ENCODE results near the gene MLLT10. TPM values are rescaled to one million over a fixed set of nuclear protein-coding genes. Genes with fewer than 3 reads are reported as not detected.

MLLT10 gene
- total RNA-seq, 1 donor from 2014 or later: 53.3 TPM

GRCh38 chr10:21512573-21513404 lies 21.2 kb upstream of the MLLT10 start:
- Histone ChIP-seq H3K27me3 (no peaks in the 10 kb centered on the region), H3K4me1 (peaks cover 11% of the 10 kb centered on the region), H3K4me3 (no peak overlapping the region), H3K9me3 (no peaks in the 10 kb centered on the region), H3K27ac (peak overlapping the region; percentile 92), H3K36me3 (no peaks in the 10 kb centered on the region)
- intact Hi-C loops (cut with DNase I): no loop called here
- TF ChIP-seq POLR2A (IDR thresholded peaks at IDR 0.05) (no peak), POLR2AphosphoS5 (IDR thresholded peaks at IDR 0.05; ENCODE audit: insufficient read depth in 1 of 2, low read depth in 1 of 2) (no peak)
- TF ChIP-seq, protein P1, sequence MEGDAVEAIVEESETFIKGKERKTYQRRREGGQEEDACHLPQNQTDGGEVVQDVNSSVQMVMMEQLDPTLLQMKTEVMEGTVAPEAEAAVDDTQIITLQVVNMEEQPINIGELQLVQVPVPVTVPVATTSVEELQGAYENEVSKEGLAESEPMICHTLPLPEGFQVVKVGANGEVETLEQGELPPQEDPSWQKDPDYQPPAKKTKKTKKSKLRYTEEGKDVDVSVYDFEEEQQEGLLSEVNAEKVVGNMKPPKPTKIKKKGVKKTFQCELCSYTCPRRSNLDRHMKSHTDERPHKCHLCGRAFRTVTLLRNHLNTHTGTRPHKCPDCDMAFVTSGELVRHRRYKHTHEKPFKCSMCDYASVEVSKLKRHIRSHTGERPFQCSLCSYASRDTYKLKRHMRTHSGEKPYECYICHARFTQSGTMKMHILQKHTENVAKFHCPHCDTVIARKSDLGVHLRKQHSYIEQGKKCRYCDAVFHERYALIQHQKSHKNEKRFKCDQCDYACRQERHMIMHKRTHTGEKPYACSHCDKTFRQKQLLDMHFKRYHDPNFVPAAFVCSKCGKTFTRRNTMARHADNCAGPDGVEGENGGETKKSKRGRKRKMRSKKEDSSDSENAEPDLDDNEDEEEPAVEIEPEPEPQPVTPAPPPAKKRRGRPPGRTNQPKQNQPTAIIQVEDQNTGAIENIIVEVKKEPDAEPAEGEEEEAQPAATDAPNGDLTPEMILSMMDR (IDR thresholded peaks at IDR 0.05): no peak
- DNase-seq (ENCODE audit: extremely low spot score in 2 of 2): no peak

DNA sequence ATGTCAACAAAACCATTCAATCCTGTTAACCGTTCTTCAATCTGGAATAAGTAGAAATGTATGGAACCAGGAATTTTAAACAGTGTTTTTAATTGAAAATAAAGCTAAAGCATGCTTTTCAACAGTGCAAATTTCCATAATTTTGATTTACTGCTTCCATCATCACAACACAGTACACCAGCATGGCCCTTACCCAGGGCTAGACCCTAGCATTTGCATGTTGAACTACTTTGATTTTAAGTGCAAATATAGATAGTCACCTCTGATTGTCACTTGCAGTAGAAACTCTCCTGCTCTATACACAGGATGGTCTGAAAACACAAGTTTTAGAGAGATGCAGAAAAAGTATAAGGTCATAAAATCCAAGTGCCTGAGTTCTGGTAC lies 20.6 kb upstream of the MLLT10 start:
- Histone ChIP-seq H3K4me3 (no peak overlapping the region), H3K36me3 (no peaks in the 10 kb centered on the region), H3K4me1 (peaks cover 16% of the 10 kb centered on the region), H3K9me3 (no peaks in the 10 kb centered on the region), H3K27ac (no peak overlapping the region), H3K27me3 (no peaks in the 10 kb centered on the region)
- intact Hi-C loops (cut with DNase I): no loop called here
- no peak for DNase-seq (ENCODE audit: extremely low spot score in 2 of 2)
- no peak for TF ChIP-seq POLR2A (IDR thresholded peaks at IDR 0.05)
- no peak for TF ChIP-seq POLR2AphosphoS5 (IDR thresholded peaks at IDR 0.05; ENCODE audit: insufficient read depth in 1 of 2, low read depth in 1 of 2)
- TF ChIP-seq, protein P1 (IDR thresholded peaks at IDR 0.05): no peak

DNA sequence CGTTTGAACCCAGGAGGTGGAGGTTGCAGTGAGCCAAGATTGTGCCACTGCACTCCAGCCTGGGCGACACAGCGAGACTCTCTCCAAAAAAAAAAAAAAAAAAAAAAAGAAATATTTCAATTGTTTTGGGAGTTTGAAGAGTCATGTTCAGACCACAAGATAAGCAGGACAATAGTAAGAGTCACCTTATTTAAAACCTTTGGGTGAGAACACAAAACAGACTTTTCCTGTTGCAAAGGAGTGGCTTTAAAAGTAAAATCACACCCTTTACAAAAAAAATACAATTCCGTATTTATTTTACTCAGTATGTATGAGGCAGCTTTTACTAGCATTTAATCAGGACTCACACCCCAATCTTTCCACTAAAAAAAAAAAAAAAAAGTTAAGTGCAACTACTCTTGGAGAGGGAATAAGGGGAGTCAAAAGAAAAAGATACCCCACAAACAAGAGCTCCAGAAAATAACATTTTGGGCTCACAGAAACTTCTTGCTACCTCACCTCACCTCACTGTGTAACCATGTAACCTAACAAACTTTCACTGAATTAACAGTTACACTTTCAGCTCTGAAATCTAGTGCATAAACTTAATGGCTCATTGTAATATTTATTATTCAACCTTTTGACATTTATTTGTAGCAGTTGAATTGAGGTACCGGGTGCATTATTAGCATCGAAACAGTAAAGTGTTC lies 19.8 kb upstream of the MLLT10 start:
- peaks cover 20% of the 10 kb centered on the region for H3K4me1 ChIP-seq
- no peak for DNase-seq (ENCODE audit: extremely low spot score in 2 of 2)
- H3K9me3 ChIP-seq: no peaks in the 10 kb centered on the region
- no peak overlapping the region for H3K27ac ChIP-seq
- intact Hi-C loops (cut with DNase I): no loop called here
- H3K36me3 ChIP-seq: no peaks in the 10 kb centered on the region
- TF ChIP-seq POLR2A (IDR thresholded peaks at IDR 0.05) (no peak), POLR2AphosphoS5 (IDR thresholded peaks at IDR 0.05; ENCODE audit: insufficient read depth in 1 of 2, low read depth in 1 of 2) (no peak)
- TF ChIP-seq, protein P1 (IDR thresholded peaks at IDR 0.05): no peak
- H3K27me3 ChIP-seq: no peaks in the 10 kb centered on the region
- no peak overlapping the region for H3K4me3 ChIP-seq

DNA sequence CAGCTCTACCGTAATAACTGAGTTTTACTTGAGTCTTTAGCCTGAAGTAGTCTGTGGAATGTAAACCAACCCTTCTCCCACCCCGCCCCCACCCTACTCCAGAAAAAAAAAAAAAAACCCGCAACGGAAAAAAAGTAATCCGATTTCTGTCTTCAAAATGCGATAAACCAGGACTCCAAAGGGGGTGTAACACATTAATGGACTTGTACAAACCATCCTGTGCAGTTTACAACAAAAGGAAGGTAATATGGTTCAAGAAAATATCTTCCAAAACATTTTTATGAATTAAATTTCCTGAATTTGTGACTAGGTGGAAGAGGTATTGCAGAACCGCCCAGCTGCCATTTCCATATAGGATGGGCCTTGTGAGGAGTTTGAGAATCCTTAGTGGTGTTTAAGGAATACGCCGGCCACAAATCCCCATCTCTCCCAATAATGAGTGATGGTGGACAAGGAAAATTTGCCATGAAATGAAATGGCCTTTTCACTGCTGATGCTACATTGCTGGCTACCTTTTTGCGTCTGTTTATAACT lies 19.1 kb upstream of the MLLT10 start:
- intact Hi-C loops (cut with DNase I): loop anchor here (5.0 kb wide), 2 partner anchors 212 to 812 kb away; no protein-coding TSS in a partner anchor
- TF ChIP-seq, protein P1 (IDR thresholded peaks at IDR 0.05): no peak
- TF ChIP-seq POLR2AphosphoS5 (IDR thresholded peaks at IDR 0.05; ENCODE audit: insufficient read depth in 1 of 2, low read depth in 1 of 2) (no peak), POLR2A (IDR thresholded peaks at IDR 0.05) (no peak)
- peak overlapping the region; percentile 57 to 76 for H3K4me3 ChIP-seq
- no peak for DNase-seq (ENCODE audit: extremely low spot score in 2 of 2)
- H3K9me3 ChIP-seq: no peaks in the 10 kb centered on the region
- no peaks in the 10 kb centered on the region for H3K27me3 ChIP-seq
- peaks cover 26% of the 10 kb centered on the region for H3K4me1 ChIP-seq
- H3K27ac ChIP-seq: peak overlapping the region; percentile 91
- no peaks in the 10 kb centered on the region for H3K36me3 ChIP-seq

All from vagina (tissue), 2 donors.